HEK293T (cell line): ENCODE results near the gene MIDN.
A peak's percentile ranks its signal among the peaks of the same experiment; 100 is the strongest.

Experiments
- ARNT ChIP-seq: fragments of 450-650 bp; IDR thresholded peaks from 2 replicates; pipeline ENCODE4 v1.6.1; 2017; ENCODE audit warnings: mild to moderate bottlenecking
- BHLHE40 ChIP-seq: fragments of 450-650 bp; IDR thresholded peaks from 2 replicates; pipeline ENCODE4 v1.6.1; 2016; ENCODE audit warnings: mild to moderate bottlenecking, moderate library complexity, borderline replicate concordance
- ELF4 ChIP-seq: fragments of 450-650 bp; IDR thresholded peaks from 2 replicates; pipeline ENCODE4 v1.6.1; 2017; ENCODE audit warnings: antibody characterized with exemption
- FOXA1 ChIP-seq: fragments of 450-650 bp; IDR thresholded peaks from 2 replicates; pipeline ENCODE4 v1.6.1; 2016; ENCODE audit warnings: mild to moderate bottlenecking
- FOXM1 ChIP-seq: fragments of 450-650 bp; IDR thresholded peaks from 2 replicates; pipeline ENCODE4 v1.6.1; 2017; ENCODE audit warnings: mild to moderate bottlenecking, borderline replicate concordance
- HDGF ChIP-seq: fragments of 450-650 bp; IDR thresholded peaks from 2 replicates; pipeline ENCODE4 v1.6.1; 2017; ENCODE audit warnings: antibody characterized with exemption, borderline replicate concordance
- L3MBTL2 ChIP-seq: fragments of 450-650 bp; conservative IDR thresholded peaks from 2 replicates; pipeline ENCODE4 v1.6.1; 2016; ENCODE audit warnings: mild to moderate bottlenecking
- LEF1 ChIP-seq: fragments of 450-650 bp; IDR thresholded peaks from 2 replicates; pipeline ENCODE4 v1.6.1; 2017; ENCODE audit warnings: mild to moderate bottlenecking, borderline replicate concordance
- NFRKB ChIP-seq: fragments of 450-650 bp; IDR thresholded peaks from 2 replicates; pipeline ENCODE4 v1.6.1; 2016; ENCODE audit warnings: mild to moderate bottlenecking, moderate library complexity
- SP1 ChIP-seq: fragments of 450-650 bp; IDR thresholded peaks from 2 replicates; pipeline ENCODE4 v1.6.1; 2017
- SUZ12 ChIP-seq: fragments of 450-650 bp; IDR thresholded peaks from 2 replicates; pipeline ENCODE4 v1.6.1; 2016; ENCODE audit warnings: mild to moderate bottlenecking
- TARDBP ChIP-seq: fragments of 450-650 bp; IDR thresholded peaks from 2 replicates; pipeline ENCODE4 v1.6.1; 2016
- ZNF384 ChIP-seq: fragments of 450-650 bp; IDR thresholded peaks from 2 replicates; pipeline ENCODE4 v1.6.1; 2016
- TF ChIP-seq, protein P1 (sequence below): fragments of 450-650 bp; IDR thresholded peaks from 2 replicates; pipeline ENCODE4 v1.6.1; 2016

GRCh38 chr19:1275976-1276627 lies 27.7 kb downstream of the MIDN start:
- no peak for TF ChIP-seq BHLHE40
- TF ChIP-seq FOXA1 = no peak
- TF ChIP-seq TARDBP = no peak
- TF ChIP-seq ARNT = no peak
- no peak for TF ChIP-seq HDGF
- TF ChIP-seq SUZ12 = no peak
- peak; percentile 87 for TF ChIP-seq L3MBTL2
- no peak for TF ChIP-seq SP1
- TF ChIP-seq, protein P1, sequence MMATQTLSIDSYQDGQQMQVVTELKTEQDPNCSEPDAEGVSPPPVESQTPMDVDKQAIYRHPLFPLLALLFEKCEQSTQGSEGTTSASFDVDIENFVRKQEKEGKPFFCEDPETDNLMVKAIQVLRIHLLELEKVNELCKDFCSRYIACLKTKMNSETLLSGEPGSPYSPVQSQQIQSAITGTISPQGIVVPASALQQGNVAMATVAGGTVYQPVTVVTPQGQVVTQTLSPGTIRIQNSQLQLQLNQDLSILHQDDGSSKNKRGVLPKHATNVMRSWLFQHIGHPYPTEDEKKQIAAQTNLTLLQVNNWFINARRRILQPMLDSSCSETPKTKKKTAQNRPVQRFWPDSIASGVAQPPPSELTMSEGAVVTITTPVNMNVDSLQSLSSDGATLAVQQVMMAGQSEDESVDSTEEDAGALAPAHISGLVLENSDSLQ = no peak
- TF ChIP-seq FOXM1 = no peak
- TF ChIP-seq ELF4 = no peak
- TF ChIP-seq NFRKB = no peak
- no peak for TF ChIP-seq ZNF384
- no peak for TF ChIP-seq LEF1
